HL-60/S4 treated with retinoic acid at 250 ng/mL for 4 days and 3 days (cell line): ENCODE measurements around the gene HIGD1B.
"Not testable (repeated sequence)": the region's sequence is repeated elsewhere in the genome, so short reads cannot be mapped to it uniquely, and the experiment has no call there.

ENCODE experiments used
- in situ Hi-C: fragments of 300-500 bp; cut with MboI; formaldehyde crosslinking; loops from 2 replicates; pipeline ENCODE4 v1.7.0; 2022; ENCODE audit warnings: low sequenced_read_pairs

The HIGD1B gene

DNA sequence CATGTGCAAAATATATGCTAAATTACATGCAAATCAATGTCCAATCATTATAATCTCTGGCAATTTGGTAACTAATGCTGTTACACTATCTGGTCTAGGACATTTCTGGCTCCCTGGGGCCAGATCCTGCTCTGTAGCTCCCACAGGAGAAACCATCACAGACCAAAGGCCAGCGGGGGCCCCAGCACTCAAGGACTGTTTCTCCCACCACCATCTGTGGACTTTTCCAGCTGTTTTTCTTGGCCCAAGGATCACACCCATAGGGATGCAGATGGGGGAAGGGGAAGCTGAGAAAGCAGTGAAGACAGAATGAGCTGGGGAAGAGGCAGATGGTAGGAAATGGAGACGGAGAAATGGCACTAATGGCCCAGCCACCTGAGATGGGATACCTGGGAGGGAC is at the start of gene HIGD1B:
Gene HIGD1B, plus strand, starts transcription at position 298 of the 400 bp plus-strand sequence. CDS start 270 bp downstream, outside the sequence.
- in situ Hi-C loops = no loop called here

DNA sequence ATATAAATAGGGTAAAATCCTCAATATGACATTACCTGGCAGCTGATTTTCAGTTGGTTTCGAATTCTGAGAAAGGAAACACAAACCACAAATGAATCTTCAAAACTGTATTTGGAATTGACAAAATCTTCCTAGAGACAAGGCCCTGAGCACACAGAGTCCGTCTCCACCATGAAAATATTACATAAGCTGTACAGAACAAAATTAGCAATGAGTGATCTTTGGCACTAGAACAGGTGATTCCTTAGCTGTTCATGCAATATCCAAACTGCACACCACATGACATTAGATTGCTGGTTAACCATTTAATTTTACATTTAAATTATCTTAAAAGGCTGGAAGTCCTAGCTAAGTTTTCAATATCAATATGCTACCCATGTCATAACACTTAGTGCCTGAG is 49.3 kb upstream of the HIGD1B start:
- in situ Hi-C loops = no loop called here

DNA sequence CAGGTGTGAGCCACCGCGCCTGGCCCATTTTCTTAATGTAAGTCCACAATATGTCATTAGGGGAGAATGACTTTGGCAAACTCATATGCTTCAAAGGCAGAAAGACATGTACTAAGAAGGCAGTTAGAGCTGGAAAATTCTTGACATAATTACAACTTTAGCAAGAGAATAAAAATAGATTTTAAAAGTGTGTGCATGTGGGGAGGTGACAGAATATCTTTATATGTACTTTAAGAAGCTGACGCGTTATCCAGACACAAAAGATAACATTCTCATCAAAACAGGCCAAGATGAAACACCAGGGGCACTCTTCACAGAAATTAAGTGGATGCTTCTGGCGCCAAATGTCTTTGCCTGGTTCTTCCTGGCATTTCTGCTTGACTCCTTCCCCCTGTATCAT is 45.8 kb upstream of the HIGD1B start:
- in situ Hi-C loops = no loop called here

DNA sequence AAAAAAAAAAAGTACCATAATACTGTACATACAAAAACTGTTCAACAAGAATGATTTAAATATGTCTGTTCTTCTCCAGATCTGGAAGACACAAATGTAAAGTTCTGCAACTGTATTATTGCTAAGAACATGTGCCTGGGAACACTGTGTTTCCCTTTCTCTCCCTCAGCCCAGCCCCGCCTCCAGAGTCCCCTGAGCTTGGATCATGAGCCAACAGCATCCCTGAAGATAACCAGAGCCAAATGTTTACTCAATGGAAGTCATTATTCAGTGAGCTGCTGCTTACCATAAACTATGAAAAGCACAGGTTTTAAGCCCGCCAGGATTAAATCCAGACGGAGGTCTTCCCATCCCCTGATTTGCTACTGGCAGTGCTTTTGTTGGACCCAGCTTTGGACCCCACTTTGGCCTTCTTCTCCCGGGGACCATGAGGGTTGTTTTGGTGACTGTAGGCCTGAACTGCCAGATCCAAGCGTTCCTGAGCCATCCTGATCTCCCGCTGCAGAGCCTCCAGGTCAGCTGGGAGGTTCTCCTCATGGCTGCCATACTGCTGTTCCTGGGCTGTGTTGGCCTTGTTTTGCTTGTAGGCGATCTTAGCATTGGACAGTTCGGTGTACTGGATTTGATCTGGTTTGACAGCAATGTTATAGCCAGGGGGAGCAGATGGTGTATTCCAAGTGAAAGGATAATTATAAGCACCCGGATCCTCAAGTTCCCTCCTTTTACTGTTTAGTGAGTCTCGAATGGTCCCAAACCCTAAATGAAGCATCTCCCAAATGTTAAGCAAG is 43.2 kb upstream of the HIGD1B start:
- in situ Hi-C loops = no loop called here

GRCh38 chr17:44807093-44807816 is 40.4 kb upstream of the HIGD1B start:
- in situ Hi-C loops = no loop called here

DNA sequence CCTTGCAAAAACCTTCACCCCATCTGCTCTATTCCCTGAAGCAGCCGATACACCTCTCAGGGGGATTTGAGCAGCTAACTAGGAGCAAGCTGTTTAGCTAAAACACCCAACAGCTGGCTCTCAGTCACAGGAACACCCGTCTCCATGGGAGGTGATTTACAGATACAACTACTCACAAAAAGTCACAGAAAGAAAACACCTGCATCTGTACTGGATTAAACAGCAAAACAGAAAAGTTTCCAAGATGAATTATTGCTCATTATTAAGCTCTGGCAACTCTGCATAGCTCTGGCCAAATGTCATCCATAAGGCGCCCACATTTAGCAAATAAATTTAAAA is 39.9 kb upstream of the HIGD1B start:
- in situ Hi-C loops = no loop called here

GRCh38 chr17:44808156-44808555 is 39.5 kb upstream of the HIGD1B start:
- in situ Hi-C loops = no loop called here

- in situ Hi-C loops = not testable (repeated sequence)
Observed at GRCh38 chr17:44808656-44809388, 38.9 kb upstream of the HIGD1B start.

DNA sequence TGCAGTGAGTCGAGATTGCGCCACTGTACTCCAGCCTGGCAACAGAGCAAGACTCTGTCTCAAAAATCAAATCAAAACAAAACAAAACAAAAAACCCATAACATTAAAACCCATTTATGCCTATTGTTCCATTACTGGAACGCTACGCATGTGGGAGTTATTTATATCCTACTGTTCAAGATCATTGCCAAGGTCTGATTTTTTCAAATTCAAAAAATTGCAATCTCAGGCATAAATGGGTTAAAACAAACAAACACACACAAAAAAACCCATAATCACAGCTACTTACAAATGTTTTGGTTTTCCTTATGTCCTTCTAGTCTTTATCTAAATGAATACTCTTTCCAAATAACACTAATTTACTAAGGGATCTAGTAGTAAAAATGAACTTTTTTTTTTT is 35.4 kb upstream of the HIGD1B start:
- in situ Hi-C loops = no loop called here

GRCh38 chr17:44818508-44818907 is 29.2 kb upstream of the HIGD1B start:
- in situ Hi-C loops = not testable (repeated sequence)

GRCh38 chr17:44820631-44821212 is 27.0 kb upstream of the HIGD1B start:
- in situ Hi-C loops = no loop called here

DNA sequence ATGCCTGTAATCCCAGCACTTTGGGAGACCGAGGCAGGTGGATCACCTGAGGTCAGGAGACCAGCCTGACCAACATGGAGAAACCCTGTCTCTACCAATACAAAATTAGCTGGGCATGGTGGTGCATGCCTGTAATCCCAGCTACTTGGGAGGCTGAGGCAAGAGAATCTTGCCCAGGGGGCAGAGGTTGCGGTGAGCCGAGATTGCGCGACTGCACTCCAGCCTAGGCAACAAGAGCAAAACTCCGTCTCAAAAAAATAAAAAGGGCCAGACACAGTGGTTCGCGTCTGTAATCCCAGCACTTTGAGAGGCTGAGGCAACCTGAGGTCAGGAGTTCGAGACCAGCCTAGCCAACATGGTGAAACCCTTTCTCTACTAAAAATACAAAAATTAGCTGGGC is 22.4 kb upstream of the HIGD1B start:
- in situ Hi-C loops = not testable (repeated sequence)

GRCh38 chr17:44826123-44826790 is 21.4 kb upstream of the HIGD1B start:
- in situ Hi-C loops = no loop called here

DNA sequence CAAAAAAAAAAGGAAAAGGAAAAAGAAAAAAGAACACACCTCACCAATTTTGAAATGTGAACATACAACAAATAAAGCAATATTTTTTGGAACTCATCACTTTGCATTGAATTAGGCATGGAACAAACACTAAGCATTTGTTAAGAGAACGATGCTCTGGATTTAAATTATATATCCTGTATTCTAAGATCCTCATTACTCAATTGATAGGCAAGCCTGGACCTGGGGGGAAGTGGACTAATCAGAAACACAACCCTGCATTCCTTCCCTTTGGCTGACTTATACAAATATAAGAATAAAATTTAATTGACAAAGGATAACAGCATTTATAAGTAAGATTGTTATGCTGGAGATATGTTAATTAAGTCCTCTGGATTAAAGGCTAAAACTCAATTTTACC is 19.8 kb upstream of the HIGD1B start:
- in situ Hi-C loops = no loop called here

DNA sequence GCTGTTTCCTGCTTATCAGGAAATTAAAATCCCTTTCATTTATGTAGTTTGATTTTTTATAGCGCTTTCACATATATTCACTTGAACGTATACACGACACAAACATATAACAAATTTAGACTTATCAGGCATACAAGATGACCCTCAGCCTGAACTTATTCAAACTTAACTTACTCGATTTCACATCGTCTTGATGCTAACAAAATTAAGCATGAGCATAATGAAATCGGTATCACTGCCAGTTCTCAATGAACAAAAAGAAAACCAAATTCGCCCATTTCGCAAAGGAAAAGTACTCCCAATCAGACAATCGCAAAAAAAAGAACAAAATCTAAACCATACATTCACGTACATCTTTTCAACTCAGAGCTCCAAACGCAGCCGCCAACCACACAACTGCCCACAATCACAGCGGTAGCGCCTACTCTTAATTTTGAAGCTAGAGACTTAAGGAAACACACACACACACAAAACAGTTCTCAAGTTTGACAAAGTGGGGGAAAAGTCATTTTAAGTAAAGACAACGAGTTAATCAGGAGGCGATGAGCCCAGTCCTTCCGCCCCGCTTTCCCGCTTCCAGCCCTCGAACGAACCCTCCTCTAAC is 18.7 kb upstream of the HIGD1B start:
- in situ Hi-C loops = no loop called here

DNA sequence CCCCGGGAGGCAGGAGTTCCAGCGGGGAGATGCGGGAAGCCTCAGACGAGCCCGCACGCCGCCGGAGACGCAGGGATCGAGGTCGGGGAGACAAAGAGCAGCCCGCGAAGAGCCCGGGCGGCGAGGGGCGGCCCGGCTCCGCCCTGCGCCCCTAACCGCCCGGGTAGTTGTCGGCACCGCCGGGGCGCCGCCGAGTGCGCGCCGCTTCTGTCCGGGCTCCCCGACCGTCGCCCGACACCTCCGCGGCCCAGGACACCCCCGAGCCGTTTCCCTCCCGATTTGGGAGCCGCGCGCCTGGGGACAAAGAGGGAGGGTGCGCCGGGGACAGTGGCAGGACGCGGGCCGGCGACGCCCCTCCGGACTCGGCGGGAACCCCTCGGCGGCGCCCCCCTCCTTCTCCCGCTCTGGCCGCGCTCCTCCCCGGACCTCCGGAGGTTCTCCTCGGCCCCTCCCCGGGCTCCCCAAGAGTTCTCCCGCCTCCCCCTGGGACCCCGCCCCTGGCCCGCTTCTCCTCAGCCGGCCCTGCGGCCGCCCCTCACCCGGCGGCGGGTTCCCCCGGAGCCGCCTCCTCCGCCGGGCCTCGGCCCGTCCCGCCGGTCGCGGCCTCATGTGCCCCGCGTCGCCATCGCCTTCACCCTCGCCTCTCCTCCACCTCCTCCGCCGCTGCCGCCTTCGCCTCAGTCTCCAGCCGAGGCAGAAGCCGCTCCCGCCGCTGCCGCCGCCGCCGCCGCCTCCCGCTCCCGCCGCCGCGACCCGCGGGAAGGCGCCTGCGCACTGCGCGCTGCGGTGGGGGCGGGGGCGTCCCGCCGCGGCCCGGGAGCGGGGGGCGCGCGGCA is 17.9 kb upstream of the HIGD1B start, which contains the start of gene GJC1:
Gene GJC1, minus strand, starts transcription at position 765 of the 836 bp plus-strand sequence. CDS start 24,470 bp downstream, outside the sequence.
- in situ Hi-C loops = no loop called here

- in situ Hi-C loops = no loop called here
Observed at GRCh38 chr17:44830359-44831288, 17.1 kb upstream of the HIGD1B start.

DNA sequence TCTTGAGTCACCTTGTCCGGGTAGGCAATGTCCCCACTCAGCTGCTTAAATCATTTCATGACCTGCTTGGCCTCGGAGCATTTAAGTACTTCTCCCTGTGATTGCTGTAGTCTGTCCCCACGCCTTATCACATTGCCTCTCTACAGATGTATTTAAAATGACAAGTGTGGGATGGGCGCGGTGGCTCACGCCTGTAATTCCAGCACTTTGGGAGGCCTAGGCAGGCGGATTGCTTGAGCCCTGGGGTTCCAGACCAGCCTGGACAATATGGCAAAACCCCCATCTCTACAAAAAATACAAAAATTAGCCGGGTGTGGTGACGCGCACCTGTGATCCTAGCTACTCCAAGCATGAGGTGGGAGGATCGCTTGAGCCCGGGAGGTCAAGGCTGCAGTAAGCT is 16.3 kb upstream of the HIGD1B start:
- in situ Hi-C loops = no loop called here
